ENCODE results near the gene MED27. TPM values are rescaled to one million over a fixed set of nuclear protein-coding genes. Genes with fewer than 3 reads are reported as not detected.

MED27 gene
- total RNA-seq, 1 donor from 2014 or later, result 17.7 TPM

- TF ChIP-seq POLR2AphosphoS5 (IDR thresholded peaks at IDR 0.05; ENCODE audit: insufficient read depth in 1 of 2, low read depth in 1 of 2), result no peak
- TF ChIP-seq POLR2A (IDR thresholded peaks at IDR 0.05), result no peak
- TF ChIP-seq, protein P1, sequence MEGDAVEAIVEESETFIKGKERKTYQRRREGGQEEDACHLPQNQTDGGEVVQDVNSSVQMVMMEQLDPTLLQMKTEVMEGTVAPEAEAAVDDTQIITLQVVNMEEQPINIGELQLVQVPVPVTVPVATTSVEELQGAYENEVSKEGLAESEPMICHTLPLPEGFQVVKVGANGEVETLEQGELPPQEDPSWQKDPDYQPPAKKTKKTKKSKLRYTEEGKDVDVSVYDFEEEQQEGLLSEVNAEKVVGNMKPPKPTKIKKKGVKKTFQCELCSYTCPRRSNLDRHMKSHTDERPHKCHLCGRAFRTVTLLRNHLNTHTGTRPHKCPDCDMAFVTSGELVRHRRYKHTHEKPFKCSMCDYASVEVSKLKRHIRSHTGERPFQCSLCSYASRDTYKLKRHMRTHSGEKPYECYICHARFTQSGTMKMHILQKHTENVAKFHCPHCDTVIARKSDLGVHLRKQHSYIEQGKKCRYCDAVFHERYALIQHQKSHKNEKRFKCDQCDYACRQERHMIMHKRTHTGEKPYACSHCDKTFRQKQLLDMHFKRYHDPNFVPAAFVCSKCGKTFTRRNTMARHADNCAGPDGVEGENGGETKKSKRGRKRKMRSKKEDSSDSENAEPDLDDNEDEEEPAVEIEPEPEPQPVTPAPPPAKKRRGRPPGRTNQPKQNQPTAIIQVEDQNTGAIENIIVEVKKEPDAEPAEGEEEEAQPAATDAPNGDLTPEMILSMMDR (IDR thresholded peaks at IDR 0.05), result no peak
- H3K4me3 ChIP-seq, result no peak overlapping the region
- H3K27me3 ChIP-seq, result no peaks in the 10 kb centered on the region
- H3K36me3 ChIP-seq, result peaks cover 0 to 13% of the 10 kb centered on the region in 2 donors
- H3K4me1 ChIP-seq, result no peaks in the 10 kb centered on the region
- no peaks in the 10 kb centered on the region for H3K9me3 ChIP-seq
- no peak overlapping the region for H3K27ac ChIP-seq
- intact Hi-C loops (cut with DNase I), result no loop called here
- no peak for DNase-seq (ENCODE audit: extremely low spot score in 2 of 2)
Observed at GRCh38 chr9:131862261-131862660, 217.4 kb downstream of the MED27 start.

GRCh38 chr9:131860430-131860829 is 219.2 kb downstream of the MED27 start:
- intact Hi-C loops (cut with DNase I), result no loop called here
- H3K4me1 ChIP-seq, result no peaks in the 10 kb centered on the region
- peaks cover 0 to 13% of the 10 kb centered on the region in 2 donors for H3K36me3 ChIP-seq
- TF ChIP-seq POLR2AphosphoS5 (IDR thresholded peaks at IDR 0.05; ENCODE audit: insufficient read depth in 1 of 2, low read depth in 1 of 2) (no peak), POLR2A (IDR thresholded peaks at IDR 0.05) (no peak)
- TF ChIP-seq, protein P1 (IDR thresholded peaks at IDR 0.05), result no peak
- no peak overlapping the region for H3K27ac ChIP-seq
- DNase-seq (ENCODE audit: extremely low spot score in 2 of 2), result no peak
- H3K9me3 ChIP-seq, result no peaks in the 10 kb centered on the region
- H3K4me3 ChIP-seq, result no peak overlapping the region
- no peaks in the 10 kb centered on the region for H3K27me3 ChIP-seq

GRCh38 chr9:131858147-131858546 is 221.5 kb downstream of the MED27 start:
- H3K36me3 ChIP-seq, result peaks cover 0 to 13% of the 10 kb centered on the region in 2 donors
- no peak overlapping the region for H3K27ac ChIP-seq
- intact Hi-C loops (cut with DNase I), result no loop called here
- no peaks in the 10 kb centered on the region for H3K9me3 ChIP-seq
- H3K4me3 ChIP-seq, result no peak overlapping the region
- TF ChIP-seq, protein P1 (IDR thresholded peaks at IDR 0.05), result no peak
- no peak for TF ChIP-seq POLR2A (IDR thresholded peaks at IDR 0.05)
- no peak for TF ChIP-seq POLR2AphosphoS5 (IDR thresholded peaks at IDR 0.05; ENCODE audit: insufficient read depth in 1 of 2, low read depth in 1 of 2)
- H3K4me1 ChIP-seq, result no peaks in the 10 kb centered on the region
- no peaks in the 10 kb centered on the region for H3K27me3 ChIP-seq
- no peak for DNase-seq (ENCODE audit: extremely low spot score in 2 of 2)

DNA sequence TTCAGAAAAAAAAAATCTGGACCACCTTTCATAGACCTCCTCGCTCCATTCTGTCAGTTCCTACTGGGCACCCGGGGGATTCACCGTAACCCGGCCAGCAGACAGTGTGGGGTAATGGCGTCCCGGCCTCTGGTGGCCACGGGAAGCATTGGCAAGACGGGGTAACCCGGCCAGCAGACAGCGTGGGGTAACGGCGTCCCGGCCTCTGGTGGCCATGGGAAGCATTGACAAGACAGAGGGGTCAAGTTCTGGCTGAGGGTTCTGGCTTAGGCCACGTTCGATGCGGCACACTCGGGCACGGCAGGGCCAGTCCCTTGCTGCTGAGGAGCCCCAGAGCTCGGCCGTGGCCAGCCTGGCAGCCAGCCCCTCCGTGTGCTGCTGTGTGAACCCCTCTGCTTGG is 223.6 kb downstream of the MED27 start:
- intact Hi-C loops (cut with DNase I), result no loop called here
- Histone ChIP-seq H3K27ac (no peak overlapping the region), H3K36me3 (peaks cover 0 to 5% of the 10 kb centered on the region in 2 donors), H3K9me3 (no peaks in the 10 kb centered on the region), H3K4me3 (no peak overlapping the region), H3K4me1 (no peaks in the 10 kb centered on the region), H3K27me3 (no peaks in the 10 kb centered on the region)
- no peak for DNase-seq (ENCODE audit: extremely low spot score in 2 of 2)
- no peak for TF ChIP-seq POLR2A (IDR thresholded peaks at IDR 0.05)
- TF ChIP-seq POLR2AphosphoS5 (IDR thresholded peaks at IDR 0.05; ENCODE audit: insufficient read depth in 1 of 2, low read depth in 1 of 2), result no peak
- TF ChIP-seq, protein P1 (IDR thresholded peaks at IDR 0.05), result no peak

- no peak for DNase-seq (ENCODE audit: extremely low spot score in 2 of 2)
- Histone ChIP-seq H3K27me3 (no peaks in the 10 kb centered on the region), H3K4me3 (no peak overlapping the region), H3K4me1 (no peaks in the 10 kb centered on the region), H3K27ac (no peak overlapping the region), H3K36me3 (peaks cover 0 to under 1% of the 10 kb centered on the region in 2 donors), H3K9me3 (no peaks in the 10 kb centered on the region)
- intact Hi-C loops (cut with DNase I), result no loop called here
- TF ChIP-seq, protein P1 (IDR thresholded peaks at IDR 0.05), result no peak
Observed at GRCh38 chr9:131854896-131855613, 224.6 kb downstream of the MED27 start.
